NCI-H2107 treated with DMSO at 0.1 percent for 48 hours (cell line): ENCODE data around the gene FCN2.

Experiments used
- DNase-seq: peaks from one replicate; lab custom pipeline; 2025; ENCODE audit not compliant: unreplicated experiment; lab: John Stamatoyannopoulos, UW

The FCN2 gene

DNA sequence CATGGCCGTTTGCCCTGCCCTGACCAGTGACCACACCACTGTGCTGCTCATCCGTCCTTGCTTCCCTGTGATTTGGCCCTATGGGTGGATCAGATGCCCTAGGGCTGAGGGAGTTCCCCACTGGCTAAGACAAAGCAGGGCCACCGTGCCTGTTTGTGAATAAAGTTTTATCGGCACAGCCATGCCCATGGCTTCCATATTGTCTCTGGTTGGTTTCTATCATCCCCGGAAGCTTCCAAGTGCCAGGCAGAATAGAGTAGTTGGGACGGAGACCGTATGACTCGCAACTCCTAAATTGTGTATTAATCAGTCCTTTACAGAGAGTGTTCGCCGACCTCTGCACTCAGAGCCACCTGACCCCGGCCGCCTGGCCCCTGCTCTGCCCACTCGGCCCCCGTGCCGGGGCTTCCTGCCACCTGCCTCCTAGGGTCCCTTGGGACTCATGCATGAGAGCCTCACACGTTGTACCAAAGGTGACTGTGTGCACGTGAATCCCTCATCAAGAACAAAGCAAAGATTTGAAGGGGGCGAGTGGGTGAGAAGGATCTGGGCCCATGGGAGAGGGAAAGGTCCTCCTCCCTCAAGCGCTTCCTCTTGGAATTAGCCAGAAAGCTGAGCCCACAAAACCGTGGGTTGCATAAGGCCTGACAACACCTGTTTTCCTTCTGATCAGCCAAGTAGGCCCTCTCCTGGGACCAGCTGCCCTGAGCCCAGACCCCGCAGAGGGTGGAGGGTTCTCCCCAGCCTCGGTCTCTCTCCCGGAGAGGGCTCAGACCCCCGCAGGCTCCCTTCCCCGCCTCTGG lies 11.7 kb upstream of the FCN2 start:
- no peak for DNase-seq

DNA sequence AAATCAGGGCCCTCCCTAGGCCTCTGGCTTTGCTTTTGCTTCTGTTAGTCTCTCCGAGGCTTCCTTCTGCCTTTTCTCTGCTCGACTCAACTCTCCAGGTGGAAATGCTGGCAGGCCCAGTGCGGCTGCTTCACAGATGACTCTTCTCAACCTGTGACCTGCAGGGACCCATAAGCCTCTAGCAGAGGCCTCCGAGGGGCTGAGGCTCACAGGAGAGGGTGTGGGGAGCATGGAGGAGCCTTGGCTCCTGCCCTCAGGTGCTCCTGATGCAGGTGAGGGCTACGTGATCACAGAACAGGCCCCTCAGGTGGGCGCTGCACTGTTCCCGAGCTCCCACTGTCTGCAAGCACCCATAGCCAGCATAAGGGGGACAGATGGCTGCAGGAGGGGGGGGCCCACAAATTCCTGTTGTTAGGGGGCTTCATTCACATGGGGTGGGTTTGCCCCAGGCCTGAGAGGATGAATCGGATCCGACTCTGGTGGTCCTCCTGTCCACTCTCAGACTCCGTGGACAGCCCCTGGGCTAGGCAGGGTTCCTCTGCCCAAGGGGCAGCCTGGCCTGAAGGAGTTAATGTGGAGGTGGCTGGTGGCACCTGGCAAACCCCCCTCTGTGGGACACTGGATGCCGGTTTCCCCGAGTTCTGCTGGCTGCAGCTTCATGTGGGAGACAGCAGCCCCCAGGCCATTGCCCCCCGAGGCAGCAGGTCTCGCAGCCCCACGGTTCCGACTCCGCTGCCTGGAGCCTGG lies 10.9 kb upstream of the FCN2 start:
- DNase-seq = no peak

DNA sequence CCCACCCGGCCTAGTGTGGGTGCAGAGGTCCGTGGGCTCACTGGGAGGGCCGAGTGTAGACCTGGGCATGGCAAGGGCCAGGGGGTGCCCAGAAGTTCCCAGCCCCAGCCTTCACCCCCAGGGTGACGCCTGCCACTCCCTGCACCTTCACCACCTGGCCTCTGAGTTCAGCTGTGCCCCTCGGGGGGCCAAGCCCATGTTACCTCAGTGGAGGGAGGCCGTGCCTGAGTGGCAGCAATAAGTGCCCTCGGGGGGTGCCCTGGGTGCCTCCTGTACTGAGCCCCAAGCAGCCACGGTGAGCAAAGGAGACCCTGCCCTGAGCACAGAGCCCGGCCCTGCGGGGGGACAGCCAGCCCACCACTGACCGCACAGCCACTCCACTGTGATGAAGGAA lies 10.3 kb upstream of the FCN2 start:
- no peak for DNase-seq

DNA sequence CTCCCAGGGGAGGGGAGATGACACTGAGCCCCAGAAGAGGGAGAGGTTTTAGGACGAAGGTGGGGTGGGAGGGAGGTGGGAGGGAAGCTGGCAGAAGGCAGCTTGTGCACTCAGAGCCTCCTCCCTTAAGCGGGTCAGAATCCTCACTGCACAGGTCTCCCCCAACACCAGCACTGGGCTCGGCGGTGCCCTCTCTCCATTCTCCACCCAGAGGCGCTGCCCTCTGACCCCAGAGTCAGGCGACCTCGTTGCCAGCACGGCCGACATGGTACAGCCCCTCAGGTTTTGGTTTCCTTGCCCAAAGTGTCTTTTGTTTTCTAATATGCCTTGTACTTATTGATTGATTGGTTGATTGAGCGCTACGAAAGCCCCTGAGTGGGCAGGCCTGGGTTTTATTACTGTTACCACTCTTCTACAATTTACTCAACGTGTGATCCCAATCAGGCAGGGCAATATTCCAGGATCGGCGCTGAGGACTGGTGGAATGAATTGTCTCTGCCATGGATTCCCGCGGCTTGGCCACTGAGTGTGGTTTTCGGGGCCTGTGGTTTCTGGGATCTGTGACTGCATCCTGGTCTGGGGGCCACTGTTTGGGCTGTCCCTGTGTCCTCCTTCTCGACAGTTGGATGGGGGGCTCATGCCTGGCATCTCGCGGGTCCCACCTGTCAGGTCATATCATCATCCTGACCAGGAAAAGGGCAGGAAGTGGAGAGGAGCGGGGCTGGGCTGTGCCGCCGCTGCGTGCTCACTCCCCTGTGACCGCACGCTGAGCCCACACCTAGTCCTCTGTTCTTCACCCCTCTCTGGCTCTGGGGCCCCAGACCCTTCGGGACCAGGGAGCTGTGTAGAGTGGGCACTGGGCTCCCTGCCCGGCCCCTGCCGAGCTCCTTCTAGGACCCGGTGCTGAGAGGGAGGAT lies 9.6 kb upstream of the FCN2 start:
- DNase-seq = no peak

DNA sequence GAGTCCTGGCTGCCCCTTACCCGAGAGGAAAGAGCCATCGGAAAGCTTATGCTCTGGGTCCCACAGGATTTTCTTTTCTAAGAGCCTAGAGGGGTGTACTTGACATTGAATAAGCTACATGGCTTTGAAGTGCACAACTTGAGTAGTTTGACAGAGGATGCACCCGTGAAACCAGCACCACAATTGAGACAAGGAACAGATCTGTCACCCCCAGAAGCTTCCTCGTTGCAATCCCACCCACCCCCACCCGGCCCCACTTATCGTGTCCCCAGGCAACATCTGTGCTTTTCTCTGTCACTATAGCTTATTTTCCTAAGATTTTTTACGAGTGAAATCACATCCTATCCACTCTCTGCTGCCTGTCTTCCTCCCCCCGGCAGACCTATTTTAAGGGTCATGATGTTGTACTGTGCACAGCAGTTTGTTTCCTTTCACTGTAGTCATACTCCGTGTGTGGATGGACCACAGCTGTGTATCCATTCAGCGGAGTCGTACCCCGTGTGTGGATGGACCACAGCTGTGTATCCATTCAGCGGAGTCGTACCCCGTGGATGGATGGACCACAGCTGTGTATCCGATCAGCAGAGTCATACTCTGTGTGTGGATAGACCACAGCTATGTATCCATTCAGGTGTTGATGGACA lies 8.8 kb upstream of the FCN2 start:
- DNase-seq = no peak

DNA sequence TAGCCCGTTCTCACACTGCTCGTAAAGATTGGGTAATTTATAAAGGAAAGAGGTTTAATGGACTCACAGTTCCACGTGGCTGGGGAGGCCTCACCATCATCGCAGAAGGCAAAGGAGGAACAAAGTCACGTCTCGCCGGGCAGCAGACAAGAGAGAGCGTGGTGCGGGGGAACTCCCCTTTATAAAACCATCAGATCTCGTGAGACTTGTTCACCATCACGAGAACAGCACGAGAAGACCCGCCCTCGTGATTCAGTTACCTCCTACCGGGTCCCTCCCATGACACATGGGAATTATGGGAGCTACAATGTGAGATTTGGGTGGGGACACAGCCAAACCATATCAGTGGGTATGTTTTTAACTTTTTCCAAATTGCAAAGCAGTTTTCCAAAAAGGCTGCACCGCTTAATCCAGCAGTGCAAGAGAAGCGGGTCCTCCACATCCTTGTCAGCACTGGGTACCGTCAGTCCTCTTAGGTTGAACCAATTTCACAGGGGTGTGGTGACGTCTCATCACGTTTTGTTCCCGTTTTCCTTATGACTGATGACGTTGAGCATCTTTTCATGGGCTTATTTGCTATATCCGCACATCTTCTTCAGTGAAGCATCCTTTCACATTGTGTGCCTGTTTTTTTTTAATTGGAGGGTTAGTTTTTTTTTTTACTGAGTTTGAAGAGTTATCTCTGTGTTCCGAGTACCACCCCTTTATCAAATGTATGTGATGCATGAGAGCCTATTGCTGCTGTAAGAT lies 8.0 kb upstream of the FCN2 start:
- no peak for DNase-seq

DNA sequence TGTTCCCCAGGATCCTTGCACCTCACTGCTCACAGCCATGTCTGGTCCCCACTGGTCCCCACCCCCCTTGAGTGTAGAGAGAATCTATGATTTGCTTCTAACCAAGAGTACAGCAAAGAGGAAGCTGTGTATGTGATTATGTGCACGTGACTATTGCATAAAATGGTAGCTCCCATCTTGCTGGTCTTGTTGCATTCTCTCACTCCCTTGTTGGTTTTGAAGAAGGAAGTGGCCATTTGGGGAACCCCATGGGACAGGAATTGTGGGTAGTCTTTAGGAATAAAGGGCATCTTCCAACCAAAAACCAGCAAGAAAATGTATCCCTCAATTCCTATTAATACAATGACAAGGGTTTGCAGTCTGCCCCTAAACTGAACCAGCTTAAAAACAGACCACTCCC lies 5.2 kb upstream of the FCN2 start:
- DNase-seq = no peak

DNA sequence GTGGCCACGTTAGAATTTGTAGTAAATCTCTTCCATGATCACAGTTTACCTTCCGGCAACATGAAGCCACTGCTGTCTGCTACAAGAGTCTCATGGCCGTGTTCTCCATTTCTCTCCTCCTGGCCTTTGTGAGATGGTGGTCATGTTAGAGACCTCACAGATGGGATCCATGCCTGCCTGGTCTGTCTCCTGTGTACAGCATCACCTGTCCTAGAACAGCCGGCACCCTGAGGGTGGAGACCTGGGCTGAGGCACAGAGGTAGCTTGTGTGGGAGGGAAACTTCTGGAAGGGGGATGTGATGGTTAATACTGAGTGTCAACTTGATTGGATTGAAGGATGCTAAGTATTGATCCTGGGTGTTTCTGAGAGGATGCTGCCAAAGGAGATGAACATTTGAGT lies 3.1 kb upstream of the FCN2 start:
- DNase-seq = no peak

DNA sequence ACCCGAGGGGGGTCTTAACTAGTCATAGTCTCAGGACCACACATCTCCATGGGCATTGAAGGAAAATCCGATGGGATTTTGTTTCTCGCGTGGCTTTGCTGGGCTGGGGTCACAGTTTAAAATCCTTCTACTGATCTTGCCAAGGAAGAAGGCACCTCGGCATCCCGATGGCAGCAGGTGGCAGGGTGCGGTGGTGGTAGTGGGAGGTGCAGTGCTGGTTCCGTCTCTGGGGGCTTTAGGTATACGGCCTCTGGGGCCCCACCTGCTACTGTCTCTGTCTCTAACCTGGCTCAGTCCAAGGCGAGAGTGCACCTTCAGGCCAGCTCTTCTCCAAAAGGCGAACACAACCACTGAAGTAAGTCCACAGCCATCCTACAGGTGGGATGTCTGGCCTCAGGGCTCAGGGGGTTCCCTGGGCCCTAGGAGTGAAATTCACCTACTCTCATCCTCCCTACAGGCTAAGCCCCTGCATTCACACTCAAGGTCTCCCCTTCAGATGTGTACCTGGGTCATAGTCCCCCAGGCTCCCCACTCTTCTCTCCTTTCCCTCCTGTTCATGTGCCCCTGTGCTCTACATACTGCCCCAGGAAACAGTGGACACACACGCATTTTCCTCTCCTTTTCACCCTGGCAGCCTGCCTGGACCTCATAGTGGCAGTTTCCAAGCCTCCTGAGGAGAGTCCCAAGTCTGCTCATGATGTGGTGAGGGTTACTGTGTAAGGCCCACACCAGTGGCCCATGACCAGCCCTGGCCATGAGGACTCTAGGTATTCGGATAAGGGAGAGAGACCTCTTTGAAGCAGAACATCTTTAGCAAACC lies 736 bp upstream of the FCN2 start:
- DNase-seq = no peak

DNA sequence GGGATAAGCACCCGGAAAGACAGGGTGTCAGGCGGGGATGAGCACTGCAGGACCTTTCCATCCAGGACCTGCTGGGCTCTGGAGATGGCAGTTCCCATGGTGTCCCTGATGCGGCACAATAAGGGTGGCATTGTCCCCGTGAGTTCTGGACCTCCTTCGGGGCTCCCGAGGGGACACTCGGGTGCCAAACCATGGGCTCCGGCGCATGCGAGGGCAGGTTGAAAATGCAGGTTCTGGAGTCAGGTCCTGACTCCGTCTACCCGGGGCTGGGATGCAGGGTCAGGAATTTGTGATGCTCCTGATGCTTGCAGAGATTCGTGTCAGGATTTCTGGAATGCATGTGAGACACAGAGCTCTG lies 682 bp downstream of the FCN2 start:
- DNase-seq = no peak

DNA sequence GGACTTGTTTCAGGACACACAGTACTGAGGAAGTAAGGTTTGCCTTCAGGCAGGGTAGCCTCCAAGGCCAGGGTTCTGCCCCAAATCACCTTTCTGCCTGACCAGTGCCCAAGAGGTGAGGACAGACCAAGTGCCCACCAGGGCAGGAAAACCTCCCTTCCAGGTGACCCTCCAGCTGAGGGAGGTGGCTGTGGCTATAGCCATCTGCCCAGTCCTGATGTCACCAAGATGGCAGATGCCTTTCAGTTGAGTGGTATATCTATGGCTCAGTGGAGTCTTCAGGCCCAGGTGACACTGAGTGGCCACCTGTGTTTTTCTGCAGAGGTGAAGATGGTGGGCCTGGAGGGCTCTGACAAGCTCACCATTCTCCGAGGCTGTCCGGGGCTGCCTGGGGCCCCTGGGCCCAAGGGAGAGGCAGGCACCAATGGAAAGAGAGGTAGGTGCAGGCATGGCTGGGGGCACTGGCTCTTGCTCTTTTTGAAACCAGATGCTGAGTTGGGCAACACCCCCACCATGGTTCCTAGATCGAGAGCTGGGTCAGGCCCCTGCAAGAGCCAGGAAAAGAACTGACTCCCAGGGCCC lies 1.7 kb downstream of the FCN2 start:
- no peak for DNase-seq

DNA sequence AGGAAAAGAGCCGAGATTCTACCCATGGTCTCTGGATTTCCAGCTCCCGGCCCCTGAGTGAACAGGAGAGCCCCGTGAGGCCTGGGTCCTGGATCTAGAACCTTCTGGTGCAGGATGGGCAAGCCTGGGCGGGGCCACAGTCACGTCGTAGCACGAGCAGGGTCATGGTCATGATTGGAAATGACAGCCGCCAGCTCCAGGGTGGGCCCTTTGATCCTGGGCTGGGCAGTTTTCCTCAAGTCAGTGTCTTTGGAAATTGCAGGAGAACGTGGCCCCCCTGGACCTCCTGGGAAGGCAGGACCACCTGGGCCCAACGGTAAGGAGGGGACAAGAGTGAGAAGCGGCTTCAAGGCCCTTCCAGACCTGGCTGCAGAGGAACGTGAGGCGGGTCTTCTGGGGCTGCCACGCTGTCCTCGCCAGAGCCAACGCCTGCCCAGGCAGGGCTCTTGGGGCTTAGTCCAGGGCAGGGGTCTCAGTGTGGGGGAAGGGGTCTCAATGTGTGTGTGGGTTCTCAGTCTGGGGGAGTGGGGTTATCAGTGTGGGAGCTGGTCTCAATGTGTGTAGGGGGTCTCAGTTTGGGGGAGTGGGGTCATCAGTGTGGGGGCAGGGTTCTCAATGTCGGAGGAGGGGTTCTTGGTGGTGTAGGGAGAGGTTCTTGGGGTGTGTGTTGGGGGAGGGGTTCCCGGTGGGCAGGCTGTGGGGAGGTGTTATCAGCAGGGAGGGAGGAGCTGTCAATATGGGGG lies 2.6 kb downstream of the FCN2 start:
- no peak for DNase-seq

DNA sequence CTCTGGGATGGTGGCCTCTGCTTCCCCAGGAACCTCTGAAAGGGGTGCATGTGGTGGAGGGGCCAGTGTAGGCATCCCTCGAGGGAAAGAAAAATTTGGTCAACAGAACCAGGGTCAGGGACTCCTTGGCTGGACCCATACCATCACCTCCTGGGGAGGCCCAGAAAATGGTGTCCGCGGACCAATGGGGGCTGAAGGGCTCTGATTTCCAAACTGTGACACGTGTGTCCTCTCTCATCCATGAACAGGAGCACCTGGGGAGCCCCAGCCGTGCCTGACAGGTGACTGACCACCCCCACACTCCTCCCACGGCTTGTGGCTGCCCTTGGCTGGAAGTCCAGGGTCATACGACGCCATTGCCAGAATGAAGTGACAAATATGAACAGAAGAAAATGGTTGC lies 3.9 kb downstream of the FCN2 start:
- DNase-seq = no peak

DNA sequence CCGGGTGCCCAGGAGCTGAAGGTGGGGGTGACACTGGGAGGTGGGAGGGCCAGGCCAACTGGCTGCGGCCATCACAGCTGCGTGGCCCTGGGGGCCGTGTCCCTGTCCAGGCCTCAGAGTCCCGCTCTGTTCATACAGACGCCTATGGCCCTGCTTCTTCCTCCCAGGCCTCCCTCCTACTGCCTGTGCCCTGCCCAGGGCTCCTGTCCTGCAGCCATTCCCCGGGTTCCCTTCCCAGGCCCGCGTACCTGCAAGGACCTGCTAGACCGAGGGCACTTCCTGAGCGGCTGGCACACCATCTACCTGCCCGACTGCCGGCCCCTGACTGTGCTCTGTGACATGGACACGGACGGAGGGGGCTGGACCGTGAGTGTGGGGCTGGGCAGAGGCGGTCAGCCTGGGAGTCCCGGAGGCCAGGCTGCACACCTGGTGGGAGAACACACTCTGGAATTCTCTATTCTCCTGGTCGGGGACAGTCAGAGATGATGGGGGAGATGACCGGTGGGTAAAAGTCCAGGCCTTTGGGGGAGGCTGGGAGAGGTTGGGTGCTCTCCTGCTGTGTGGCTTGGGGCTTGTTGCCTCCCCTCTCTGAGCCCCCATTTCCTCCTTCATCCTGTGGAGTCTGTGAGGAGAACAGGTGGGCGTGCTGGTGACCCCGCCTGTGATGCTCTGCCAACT lies 4.5 kb downstream of the FCN2 start:
- DNase-seq = no peak

DNA sequence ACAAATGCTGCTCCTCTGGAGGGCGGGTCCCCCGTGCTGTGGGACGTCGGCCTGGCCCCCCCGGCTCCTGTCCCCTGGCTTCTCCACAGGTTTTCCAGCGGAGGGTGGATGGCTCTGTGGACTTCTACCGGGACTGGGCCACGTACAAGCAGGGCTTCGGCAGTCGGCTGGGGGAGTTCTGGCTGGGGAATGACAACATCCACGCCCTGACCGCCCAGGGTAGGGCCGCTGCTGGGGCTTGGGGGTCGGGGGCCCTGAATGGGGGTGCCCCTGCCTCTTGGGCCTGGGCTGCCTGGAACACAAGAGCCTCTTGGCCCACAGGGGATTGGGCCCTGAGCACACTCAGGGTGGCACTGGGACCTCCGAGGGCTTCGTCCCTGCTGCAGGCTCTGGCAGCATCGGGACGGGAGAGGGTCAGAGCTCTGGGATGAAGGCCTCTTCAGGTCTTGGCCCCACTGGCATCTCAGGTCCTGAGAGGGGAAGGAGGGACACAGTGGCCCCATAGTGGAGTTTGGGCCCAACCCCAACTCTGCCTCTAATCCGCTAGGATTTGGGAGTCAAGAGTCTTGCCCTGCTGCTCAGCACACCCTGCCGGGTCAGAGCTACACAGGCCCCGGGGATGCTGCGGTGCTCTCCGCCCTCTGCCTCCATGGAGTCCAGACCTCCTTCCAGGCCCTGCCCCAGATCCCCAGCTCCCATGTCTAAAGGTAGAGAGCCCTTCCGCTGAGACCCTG lies 5.2 kb downstream of the FCN2 start:
- DNase-seq = no peak

DNA sequence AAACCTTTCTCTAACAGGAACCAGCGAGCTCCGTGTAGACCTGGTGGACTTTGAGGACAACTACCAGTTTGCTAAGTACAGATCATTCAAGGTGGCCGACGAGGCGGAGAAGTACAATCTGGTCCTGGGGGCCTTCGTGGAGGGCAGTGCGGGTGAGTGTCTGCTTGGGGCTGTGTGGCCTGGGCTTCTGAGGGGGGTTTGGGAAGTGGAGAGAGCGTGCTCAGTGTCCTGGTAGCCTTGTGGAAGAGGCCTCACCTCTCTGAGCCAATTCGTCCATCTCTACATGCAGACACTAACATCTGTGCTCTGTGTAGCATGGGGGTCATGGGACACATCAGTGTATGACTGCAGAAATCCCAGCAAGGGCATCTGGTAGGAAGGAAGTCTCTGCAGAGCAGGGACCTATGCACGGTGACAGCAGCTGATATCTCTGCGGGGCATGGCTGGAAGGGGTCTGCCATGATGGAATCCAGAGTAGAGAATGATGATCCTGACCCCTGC lies 5.9 kb downstream of the FCN2 start:
- no peak for DNase-seq

DNA sequence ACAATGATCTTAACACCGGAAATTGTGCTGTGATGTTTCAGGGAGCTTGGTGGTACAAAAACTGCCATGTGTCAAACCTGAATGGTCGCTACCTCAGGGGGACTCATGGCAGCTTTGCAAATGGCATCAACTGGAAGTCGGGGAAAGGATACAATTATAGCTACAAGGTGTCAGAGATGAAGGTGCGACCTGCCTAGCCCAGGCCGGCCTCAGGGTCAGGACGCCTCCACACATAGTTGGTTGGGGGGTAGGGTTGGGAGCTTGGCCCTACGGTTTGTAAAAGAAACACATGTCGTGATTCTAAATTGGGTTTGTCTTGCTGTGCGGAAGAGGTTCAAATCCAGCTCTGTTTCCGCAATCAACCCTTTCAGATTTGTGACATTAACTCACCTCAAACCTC lies 6.6 kb downstream of the FCN2 start:
- DNase-seq = no peak
